Measurements from ENCODE around the gene ARL15. TPM values are rescaled to one million over a fixed set of nuclear protein-coding genes. Genes with fewer than 3 reads are reported as not detected.

The ARL15 gene
- polyA plus RNA-seq, 1 of the 3 experiments (the other 2 are of a cell fraction): 6.4 TPM

DNA sequence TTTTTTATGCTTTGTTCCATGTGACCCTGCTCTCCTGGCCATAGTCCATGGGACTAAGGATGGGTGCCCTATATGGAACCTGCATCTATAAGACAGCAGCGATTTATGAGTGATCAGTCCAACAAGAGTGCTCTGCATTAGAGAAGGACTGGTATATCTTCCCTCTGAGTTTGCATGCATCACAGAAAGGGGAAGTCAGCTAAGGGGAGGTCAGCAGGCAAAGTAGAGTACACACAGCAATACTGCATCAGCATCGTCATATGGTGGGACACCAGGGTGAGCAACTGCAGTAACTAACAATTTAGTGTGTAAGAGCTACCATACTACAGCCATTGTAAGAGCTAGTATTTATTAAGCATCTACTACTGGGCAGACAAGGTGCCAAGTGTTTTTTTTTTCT is 438.6 kb downstream of the ARL15 start:
- no peaks in the 10 kb centered on the region for H3K79me2 ChIP-seq (ENCODE audit: insufficient read depth)
- no peak overlapping the region for H3K4me3 ChIP-seq (ENCODE audit: low read depth in 2 of 2, low read length in 1 of 2)
- no peak for DNase-seq
- no peaks in the 10 kb centered on the region for H3K9me3 ChIP-seq
- ChIA-PET CTCF (interaction anchor here (1.3 kb wide), 1 partner anchor 11 kb away, joined by 5 read pairs; no protein-coding TSS in a partner anchor), POLR2A (no interaction called here)
- no peak for TF ChIP-seq NRF1 (IDR thresholded peaks at IDR 0.05; ENCODE audit: low read depth, low read length)
- TF ChIP-seq, protein P1, sequence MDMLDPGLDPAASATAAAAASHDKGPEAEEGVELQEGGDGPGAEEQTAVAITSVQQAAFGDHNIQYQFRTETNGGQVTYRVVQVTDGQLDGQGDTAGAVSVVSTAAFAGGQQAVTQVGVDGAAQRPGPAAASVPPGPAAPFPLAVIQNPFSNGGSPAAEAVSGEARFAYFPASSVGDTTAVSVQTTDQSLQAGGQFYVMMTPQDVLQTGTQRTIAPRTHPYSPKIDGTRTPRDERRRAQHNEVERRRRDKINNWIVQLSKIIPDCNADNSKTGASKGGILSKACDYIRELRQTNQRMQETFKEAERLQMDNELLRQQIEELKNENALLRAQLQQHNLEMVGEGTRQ (IDR thresholded peaks at IDR 0.05; ENCODE audit: borderline replicate concordance, low read depth, low read length): no peak
- TF ChIP-seq RAD21 (IDR thresholded peaks at IDR 0.05; ENCODE audit: low read length): no peak
- no peak for TF ChIP-seq FOXM1 (IDR thresholded peaks at IDR 0.05; ENCODE audit: low read depth)
- TF ChIP-seq, protein P2, sequence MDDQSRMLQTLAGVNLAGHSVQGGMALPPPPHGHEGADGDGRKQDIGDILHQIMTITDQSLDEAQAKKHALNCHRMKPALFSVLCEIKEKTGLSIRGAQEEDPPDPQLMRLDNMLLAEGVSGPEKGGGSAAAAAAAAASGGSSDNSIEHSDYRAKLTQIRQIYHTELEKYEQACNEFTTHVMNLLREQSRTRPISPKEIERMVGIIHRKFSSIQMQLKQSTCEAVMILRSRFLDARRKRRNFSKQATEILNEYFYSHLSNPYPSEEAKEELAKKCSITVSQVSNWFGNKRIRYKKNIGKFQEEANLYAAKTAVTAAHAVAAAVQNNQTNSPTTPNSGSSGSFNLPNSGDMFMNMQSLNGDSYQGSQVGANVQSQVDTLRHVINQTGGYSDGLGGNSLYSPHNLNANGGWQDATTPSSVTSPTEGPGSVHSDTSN (IDR thresholded peaks at IDR 0.05): no peak
- TF ChIP-seq, protein P3, sequence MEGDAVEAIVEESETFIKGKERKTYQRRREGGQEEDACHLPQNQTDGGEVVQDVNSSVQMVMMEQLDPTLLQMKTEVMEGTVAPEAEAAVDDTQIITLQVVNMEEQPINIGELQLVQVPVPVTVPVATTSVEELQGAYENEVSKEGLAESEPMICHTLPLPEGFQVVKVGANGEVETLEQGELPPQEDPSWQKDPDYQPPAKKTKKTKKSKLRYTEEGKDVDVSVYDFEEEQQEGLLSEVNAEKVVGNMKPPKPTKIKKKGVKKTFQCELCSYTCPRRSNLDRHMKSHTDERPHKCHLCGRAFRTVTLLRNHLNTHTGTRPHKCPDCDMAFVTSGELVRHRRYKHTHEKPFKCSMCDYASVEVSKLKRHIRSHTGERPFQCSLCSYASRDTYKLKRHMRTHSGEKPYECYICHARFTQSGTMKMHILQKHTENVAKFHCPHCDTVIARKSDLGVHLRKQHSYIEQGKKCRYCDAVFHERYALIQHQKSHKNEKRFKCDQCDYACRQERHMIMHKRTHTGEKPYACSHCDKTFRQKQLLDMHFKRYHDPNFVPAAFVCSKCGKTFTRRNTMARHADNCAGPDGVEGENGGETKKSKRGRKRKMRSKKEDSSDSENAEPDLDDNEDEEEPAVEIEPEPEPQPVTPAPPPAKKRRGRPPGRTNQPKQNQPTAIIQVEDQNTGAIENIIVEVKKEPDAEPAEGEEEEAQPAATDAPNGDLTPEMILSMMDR (IDR thresholded peaks at IDR 0.05): no peak
- TF ChIP-seq YY1 (IDR thresholded peaks at IDR 0.05; ENCODE audit: low read depth): no peak
- TF ChIP-seq FOXJ3 (CRISPR knock-in tag; IDR thresholded peaks at IDR 0.05): no peak
- TF ChIP-seq CHD2 (IDR thresholded peaks at IDR 0.05; ENCODE audit: low read length, partially characterized antibody): no peak
- no peak for TF ChIP-seq TEAD4 (IDR thresholded peaks at IDR 0.05; ENCODE audit: borderline replicate concordance, insufficient read depth)
- no peak for TF ChIP-seq TCF12 (IDR thresholded peaks at IDR 0.05)
- TF ChIP-seq, protein P4, sequence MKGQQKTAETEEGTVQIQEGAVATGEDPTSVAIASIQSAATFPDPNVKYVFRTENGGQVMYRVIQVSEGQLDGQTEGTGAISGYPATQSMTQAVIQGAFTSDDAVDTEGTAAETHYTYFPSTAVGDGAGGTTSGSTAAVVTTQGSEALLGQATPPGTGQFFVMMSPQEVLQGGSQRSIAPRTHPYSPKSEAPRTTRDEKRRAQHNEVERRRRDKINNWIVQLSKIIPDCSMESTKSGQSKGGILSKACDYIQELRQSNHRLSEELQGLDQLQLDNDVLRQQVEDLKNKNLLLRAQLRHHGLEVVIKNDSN (IDR thresholded peaks at IDR 0.05; ENCODE audit: borderline replicate concordance, low read depth): no peak
- TF ChIP-seq RCOR1 (IDR thresholded peaks at IDR 0.05; ENCODE audit: low read length): no peak
- no peak for TF ChIP-seq MEF2A (IDR thresholded peaks at IDR 0.05; ENCODE audit: borderline replicate concordance, low read depth)
- TF ChIP-seq, protein P5, sequence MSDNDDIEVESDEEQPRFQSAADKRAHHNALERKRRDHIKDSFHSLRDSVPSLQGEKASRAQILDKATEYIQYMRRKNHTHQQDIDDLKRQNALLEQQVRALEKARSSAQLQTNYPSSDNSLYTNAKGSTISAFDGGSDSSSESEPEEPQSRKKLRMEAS (IDR thresholded peaks at IDR 0.05; ENCODE audit: low read depth): no peak
- no peak for TF ChIP-seq GABPA (IDR thresholded peaks at IDR 0.05; ENCODE audit: low read depth)
- no peak for TF ChIP-seq EP300 (IDR thresholded peaks at IDR 0.05; ENCODE audit: borderline replicate concordance in 1 of 2, low read depth in 1 of 2, low read length in 1 of 2)
- TF ChIP-seq, protein P6, sequence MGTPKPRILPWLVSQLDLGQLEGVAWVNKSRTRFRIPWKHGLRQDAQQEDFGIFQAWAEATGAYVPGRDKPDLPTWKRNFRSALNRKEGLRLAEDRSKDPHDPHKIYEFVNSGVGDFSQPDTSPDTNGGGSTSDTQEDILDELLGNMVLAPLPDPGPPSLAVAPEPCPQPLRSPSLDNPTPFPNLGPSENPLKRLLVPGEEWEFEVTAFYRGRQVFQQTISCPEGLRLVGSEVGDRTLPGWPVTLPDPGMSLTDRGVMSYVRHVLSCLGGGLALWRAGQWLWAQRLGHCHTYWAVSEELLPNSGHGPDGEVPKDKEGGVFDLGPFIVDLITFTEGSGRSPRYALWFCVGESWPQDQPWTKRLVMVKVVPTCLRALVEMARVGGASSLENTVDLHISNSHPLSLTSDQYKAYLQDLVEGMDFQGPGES (IDR thresholded peaks at IDR 0.05; ENCODE audit: low read depth, low read length): no peak
- no peak for TF ChIP-seq EZH2phosphoT487 (IDR thresholded peaks at IDR 0.05; ENCODE audit: borderline replicate concordance, low read depth)
- 57% methylated on average over 2 of the region's 2 CpGs for WGBS (ENCODE audit: low lambda C conversion rate)
- H2AFZ ChIP-seq (ENCODE audit: low read depth): no peak overlapping the region
- no peaks in the 10 kb centered on the region for H3F3A ChIP-seq (replicated peaks; ENCODE audit: insufficient read depth)
- no peak overlapping the region for H3K4me2 ChIP-seq
- H3K27me3 ChIP-seq (ENCODE audit: insufficient read depth): no peaks in the 10 kb centered on the region
- H3K27ac ChIP-seq (ENCODE audit: low read depth in 2 of 2, low read length in 1 of 2): no peak overlapping the region
- no peaks in the 10 kb centered on the region for H3K4me1 ChIP-seq (ENCODE audit: control insufficient read depth in 1 of 2, insufficient read depth in 2 of 2, low read depth in 1 of 2, low read length in 1 of 2)
- H3K9ac ChIP-seq: no peak overlapping the region
- H3K36me3 ChIP-seq (replicated peaks in 1 of 2; ENCODE audit: control insufficient read depth in 1 of 2, insufficient read depth in 2 of 2, low read length in 1 of 2): no peaks in the 10 kb centered on the region
- no peaks in the 10 kb centered on the region for H4K20me1 ChIP-seq (ENCODE audit: insufficient read depth)
- no peaks in the 10 kb centered on the region for H3K9me2 ChIP-seq

Measured in SK-N-SH (cell line).